Glutamatergic neuron (in vitro differentiated cells): ENCODE data around the gene DSCAML1. TPM values are rescaled to one million over a fixed set of nuclear protein-coding genes. Genes with fewer than 3 reads are reported as not detected.

Source experiments
- DNase-seq: peaks from one replicate; pipeline ENCODE4 v3.0.0; 2022
- H3K27ac Mint-ChIP-seq: one replicate; pipeline ENCODE4 v1.8.0; 2020; ENCODE audit warnings: mild to moderate bottlenecking, mixed read lengths, inconsistent platforms; ENCODE audit not compliant: unreplicated experiment
- H3K27me3 Mint-ChIP-seq: one replicate; pipeline ENCODE4 v1.8.0; 2020; ENCODE audit warnings: mild to moderate bottlenecking, moderate library complexity, mixed read lengths, inconsistent platforms; ENCODE audit not compliant: unreplicated experiment
- H3K36me3 Mint-ChIP-seq: one replicate; pipeline ENCODE4 v1.8.0; 2020; ENCODE audit warnings: mild to moderate bottlenecking, mixed read lengths, inconsistent platforms; ENCODE audit not compliant: unreplicated experiment
- H3K4me1 Mint-ChIP-seq: one replicate; pipeline ENCODE4 v1.8.0; 2020; ENCODE audit warnings: mild to moderate bottlenecking, low read depth, mixed read lengths, inconsistent platforms; ENCODE audit not compliant: unreplicated experiment
- H3K4me3 Mint-ChIP-seq: one replicate; pipeline ENCODE4 v1.8.0; 2020; ENCODE audit warnings: mild to moderate bottlenecking, mixed read lengths, inconsistent platforms; ENCODE audit not compliant: unreplicated experiment
- H3K9me3 Mint-ChIP-seq: one replicate; pipeline ENCODE4 v1.8.0; 2020; ENCODE audit warnings: mild to moderate bottlenecking, moderate library complexity, mixed read lengths, inconsistent platforms; ENCODE audit not compliant: unreplicated experiment
- CTCF ChIP-seq: fragments of 200-600 bp; sonication (generic); IDR thresholded peaks from one replicate; pipeline ENCODE4 v1.5.0; 2021; ENCODE audit not compliant: partially characterized antibody, unreplicated experiment
- total RNA-seq: library from RNA; stranded (reverse); fragmentation: NEBNext Ultra II Directional; extraction: Animal tissue kit (Norgen Biotek cat#: 25700); gene quantifications from one replicate; pipeline ENCODE4 v1.2.1, GENCODE V29; 2021; ENCODE audit not compliant: unreplicated experiment

Gene DSCAML1
- total RNA-seq, 1 donor from 2014 or later = 0.07 TPM

GRCh38 chr11:117780456-117780855 is 16.6 kb downstream of the DSCAML1 start:
- peaks cover 13% of the 10 kb centered on the region for H3K4me1 Mint-ChIP-seq
- no peak overlapping the region for H3K27ac Mint-ChIP-seq
- peaks cover 4% of the 10 kb centered on the region for H3K36me3 Mint-ChIP-seq
- no peaks in the 10 kb centered on the region for H3K9me3 Mint-ChIP-seq
- no peak overlapping the region for H3K4me3 Mint-ChIP-seq
- H3K27me3 Mint-ChIP-seq = peaks cover 3% of the 10 kb centered on the region
- DNase-seq = no peak
- TF ChIP-seq CTCF = no peak

GRCh38 chr11:117774553-117774952 is 22.5 kb downstream of the DSCAML1 start:
- H3K27ac Mint-ChIP-seq = no peak overlapping the region
- no peak for DNase-seq
- no peaks in the 10 kb centered on the region for H3K27me3 Mint-ChIP-seq
- H3K9me3 Mint-ChIP-seq = no peaks in the 10 kb centered on the region
- H3K4me1 Mint-ChIP-seq = peaks cover 7% of the 10 kb centered on the region
- peaks cover 4% of the 10 kb centered on the region for H3K36me3 Mint-ChIP-seq
- no peak for TF ChIP-seq CTCF
- H3K4me3 Mint-ChIP-seq = no peak overlapping the region

GRCh38 chr11:117772360-117772759 is 24.7 kb downstream of the DSCAML1 start:
- Mint-ChIP-seq H3K4me1 (peaks cover 7% of the 10 kb centered on the region), H3K9me3 (no peaks in the 10 kb centered on the region), H3K36me3 (peaks cover 4% of the 10 kb centered on the region), H3K4me3 (no peak overlapping the region), H3K27me3 (no peaks in the 10 kb centered on the region), H3K27ac (no peak overlapping the region)
- no peak for TF ChIP-seq CTCF
- DNase-seq = no peak

- no peak for TF ChIP-seq CTCF
- H3K27ac Mint-ChIP-seq = no peak overlapping the region
- no peaks in the 10 kb centered on the region for H3K9me3 Mint-ChIP-seq
- H3K36me3 Mint-ChIP-seq = no peaks in the 10 kb centered on the region
- no peak for DNase-seq
- peaks cover 7% of the 10 kb centered on the region for H3K4me1 Mint-ChIP-seq
- H3K27me3 Mint-ChIP-seq = no peaks in the 10 kb centered on the region
- no peak overlapping the region for H3K4me3 Mint-ChIP-seq
Measured at GRCh38 chr11:117771841-117772240, 25.2 kb downstream of the DSCAML1 start.

GRCh38 chr11:117771197-117771596 is 25.8 kb downstream of the DSCAML1 start:
- TF ChIP-seq CTCF = no peak
- H3K27me3 Mint-ChIP-seq = no peaks in the 10 kb centered on the region
- no peaks in the 10 kb centered on the region for H3K9me3 Mint-ChIP-seq
- DNase-seq = no peak
- H3K4me1 Mint-ChIP-seq = peaks cover 7% of the 10 kb centered on the region
- no peaks in the 10 kb centered on the region for H3K36me3 Mint-ChIP-seq
- H3K4me3 Mint-ChIP-seq = no peak overlapping the region
- no peak overlapping the region for H3K27ac Mint-ChIP-seq
